Measurements from ENCODE around the gene ARPP21.

The ARPP21 gene

DNA sequence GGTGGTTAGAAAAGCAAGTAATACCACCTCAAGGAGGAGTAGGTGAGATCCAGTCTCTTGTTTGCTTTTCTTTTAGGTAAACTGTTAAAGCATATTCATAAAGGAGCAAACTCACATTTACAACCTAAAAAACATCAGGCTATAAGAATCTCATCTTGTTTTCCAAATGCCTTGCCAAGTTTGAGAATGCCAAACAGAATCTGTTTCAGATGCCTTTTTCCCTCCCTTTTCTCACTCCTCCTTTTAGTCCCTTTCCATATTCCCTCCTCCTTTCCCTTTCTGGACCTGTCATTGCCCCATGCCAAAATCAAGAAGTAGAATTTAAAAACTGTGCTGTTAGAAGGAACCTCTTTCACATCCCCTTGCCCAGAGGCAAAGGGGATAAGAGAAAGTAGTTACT lies 140.3 kb downstream of the ARPP21 start (continued):
- TF ChIP-seq, protein P1, sequence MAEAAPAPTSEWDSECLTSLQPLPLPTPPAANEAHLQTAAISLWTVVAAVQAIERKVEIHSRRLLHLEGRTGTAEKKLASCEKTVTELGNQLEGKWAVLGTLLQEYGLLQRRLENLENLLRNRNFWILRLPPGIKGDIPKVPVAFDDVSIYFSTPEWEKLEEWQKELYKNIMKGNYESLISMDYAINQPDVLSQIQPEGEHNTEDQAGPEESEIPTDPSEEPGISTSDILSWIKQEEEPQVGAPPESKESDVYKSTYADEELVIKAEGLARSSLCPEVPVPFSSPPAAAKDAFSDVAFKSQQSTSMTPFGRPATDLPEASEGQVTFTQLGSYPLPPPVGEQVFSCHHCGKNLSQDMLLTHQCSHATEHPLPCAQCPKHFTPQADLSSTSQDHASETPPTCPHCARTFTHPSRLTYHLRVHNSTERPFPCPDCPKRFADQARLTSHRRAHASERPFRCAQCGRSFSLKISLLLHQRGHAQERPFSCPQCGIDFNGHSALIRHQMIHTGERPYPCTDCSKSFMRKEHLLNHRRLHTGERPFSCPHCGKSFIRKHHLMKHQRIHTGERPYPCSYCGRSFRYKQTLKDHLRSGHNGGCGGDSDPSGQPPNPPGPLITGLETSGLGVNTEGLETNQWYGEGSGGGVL (tag by site-specific recombination; IDR thresholded peaks at IDR 0.05): no peak
- no peak for TF ChIP-seq KLF1 (tag by site-specific recombination; IDR thresholded peaks at IDR 0.05)

DNA sequence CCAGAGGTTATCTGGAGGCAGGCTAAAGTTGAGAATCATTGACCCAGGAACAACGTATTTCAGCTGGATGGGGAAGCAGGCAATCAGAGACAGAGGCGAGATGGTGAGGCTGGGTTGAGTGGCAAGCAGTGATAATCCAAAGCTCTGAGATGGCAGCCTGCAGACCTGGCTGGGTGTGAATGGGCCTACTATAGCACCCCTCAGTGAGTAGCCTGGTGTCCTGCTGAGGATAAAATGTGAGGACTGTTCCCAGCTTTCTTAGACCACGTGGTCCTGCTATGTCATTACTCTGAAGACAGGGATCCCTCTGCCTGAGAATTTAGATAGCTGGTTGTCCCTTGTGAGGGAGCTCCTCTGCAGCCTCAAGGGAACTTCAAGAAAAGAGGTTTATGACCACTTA lies 141.5 kb downstream of the ARPP21 start:
- ChIA-PET CTCF (no interaction called here), POLR2A (no interaction called here)
- Histone ChIP-seq H3K27ac (ENCODE audit: extremely low read depth, low read depth, low read length) (no peak overlapping the region), H3K4me1 (ENCODE audit: control insufficient read depth, insufficient read depth, low read length) (no peaks in the 10 kb centered on the region), H3K36me3 (ENCODE audit: control insufficient read depth in 2 of 2, insufficient read depth in 1 of 2, low read length in 2 of 2) (no peaks in the 10 kb centered on the region), H3K9me3 (ENCODE audit: control insufficient read depth, insufficient read depth, low read depth, low read length) (no peaks in the 10 kb centered on the region), H3K4me3 (ENCODE audit: low read depth, low read length) (no peak overlapping the region)
- no peak for TF ChIP-seq ZNF202 (tag by site-specific recombination; IDR thresholded peaks at IDR 0.05; ENCODE audit: borderline replicate concordance)
- no peak for TF ChIP-seq MYNN (tag by site-specific recombination; IDR thresholded peaks at IDR 0.05; ENCODE audit: borderline replicate concordance)
- no peak for TF ChIP-seq ZNF560 (tag by site-specific recombination; IDR thresholded peaks at IDR 0.05; ENCODE audit: borderline replicate concordance)
- TF ChIP-seq GFI1B (tag by site-specific recombination; IDR thresholded peaks at IDR 0.05): no peak

DNA sequence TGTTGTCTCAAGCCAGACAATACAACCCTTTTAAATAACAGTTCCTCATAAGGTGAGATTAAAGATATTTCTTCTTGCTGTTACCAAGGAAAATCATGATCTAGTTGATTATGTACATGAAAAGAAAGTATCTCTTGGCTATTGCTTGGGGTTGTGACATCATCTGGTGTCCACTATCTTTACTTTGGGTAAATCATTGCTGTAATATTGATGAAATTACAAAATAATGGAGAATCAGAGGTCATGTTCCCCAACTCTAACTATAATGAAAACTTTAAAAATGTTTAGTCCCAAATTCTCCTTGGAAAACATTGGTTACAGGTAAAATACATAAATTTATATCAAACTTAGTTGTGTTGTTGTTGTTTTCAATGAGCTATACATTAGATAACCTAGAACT lies 142.2 kb downstream of the ARPP21 start:
- no peak overlapping the region for H3K4me3 ChIP-seq (ENCODE audit: low read depth, low read length)
- CTCF ChIA-PET: no interaction called here
- H3K36me3 ChIP-seq (ENCODE audit: control insufficient read depth in 2 of 2, insufficient read depth in 1 of 2, low read length in 2 of 2): no peaks in the 10 kb centered on the region
- POLR2A ChIA-PET: no interaction called here
- no peaks in the 10 kb centered on the region for H3K9me3 ChIP-seq (ENCODE audit: control insufficient read depth, insufficient read depth, low read depth, low read length)
- no peak overlapping the region for H3K27ac ChIP-seq (ENCODE audit: extremely low read depth, low read depth, low read length)
- TF ChIP-seq MEIS1 (CRISPR knock-in tag; IDR thresholded peaks at IDR 0.05; ENCODE audit: borderline replicate concordance) (no peak), ZBTB7A (tag by site-specific recombination; IDR thresholded peaks at IDR 0.05; ENCODE audit: low read depth) (no peak)
- no peaks in the 10 kb centered on the region for H3K4me1 ChIP-seq (ENCODE audit: control insufficient read depth, insufficient read depth, low read length)

DNA sequence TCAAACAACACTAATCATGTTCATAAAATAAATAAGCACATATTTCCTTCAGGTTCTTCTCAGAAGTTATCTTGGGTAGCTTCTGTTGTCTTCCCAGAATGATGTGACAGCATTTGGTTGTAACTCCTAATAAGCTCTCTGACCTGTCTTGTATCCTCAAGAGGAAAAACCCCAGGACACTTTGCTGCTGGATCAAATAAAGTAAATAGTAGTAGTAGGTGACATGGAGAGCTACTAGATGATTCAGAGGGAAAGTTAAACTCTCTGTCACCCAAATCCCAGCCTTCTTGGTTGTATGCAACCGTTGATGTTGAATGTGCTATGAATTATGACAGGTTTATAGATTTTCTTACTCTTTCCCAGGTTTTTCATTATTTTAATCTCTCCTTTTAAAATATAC lies 143.0 kb downstream of the ARPP21 start:
- H3K4me1 ChIP-seq (ENCODE audit: control insufficient read depth, insufficient read depth, low read length): no peaks in the 10 kb centered on the region
- H3K4me3 ChIP-seq (ENCODE audit: low read depth, low read length): no peak overlapping the region
- H3K27ac ChIP-seq (ENCODE audit: extremely low read depth, low read depth, low read length): no peak overlapping the region
- ChIA-PET CTCF (no interaction called here), POLR2A (no interaction called here)
- H3K9me3 ChIP-seq (ENCODE audit: control insufficient read depth, insufficient read depth, low read depth, low read length): no peaks in the 10 kb centered on the region
- H3K36me3 ChIP-seq (ENCODE audit: control insufficient read depth in 2 of 2, insufficient read depth in 1 of 2, low read length in 2 of 2): no peaks in the 10 kb centered on the region
- TF ChIP-seq, protein P2, sequence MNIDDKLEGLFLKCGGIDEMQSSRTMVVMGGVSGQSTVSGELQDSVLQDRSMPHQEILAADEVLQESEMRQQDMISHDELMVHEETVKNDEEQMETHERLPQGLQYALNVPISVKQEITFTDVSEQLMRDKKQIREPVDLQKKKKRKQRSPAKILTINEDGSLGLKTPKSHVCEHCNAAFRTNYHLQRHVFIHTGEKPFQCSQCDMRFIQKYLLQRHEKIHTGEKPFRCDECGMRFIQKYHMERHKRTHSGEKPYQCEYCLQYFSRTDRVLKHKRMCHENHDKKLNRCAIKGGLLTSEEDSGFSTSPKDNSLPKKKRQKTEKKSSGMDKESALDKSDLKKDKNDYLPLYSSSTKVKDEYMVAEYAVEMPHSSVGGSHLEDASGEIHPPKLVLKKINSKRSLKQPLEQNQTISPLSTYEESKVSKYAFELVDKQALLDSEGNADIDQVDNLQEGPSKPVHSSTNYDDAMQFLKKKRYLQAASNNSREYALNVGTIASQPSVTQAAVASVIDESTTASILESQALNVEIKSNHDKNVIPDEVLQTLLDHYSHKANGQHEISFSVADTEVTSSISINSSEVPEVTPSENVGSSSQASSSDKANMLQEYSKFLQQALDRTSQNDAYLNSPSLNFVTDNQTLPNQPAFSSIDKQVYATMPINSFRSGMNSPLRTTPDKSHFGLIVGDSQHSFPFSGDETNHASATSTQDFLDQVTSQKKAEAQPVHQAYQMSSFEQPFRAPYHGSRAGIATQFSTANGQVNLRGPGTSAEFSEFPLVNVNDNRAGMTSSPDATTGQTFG (tag by site-specific recombination; IDR thresholded peaks at IDR 0.05; ENCODE audit: borderline replicate concordance): no peak
- TF ChIP-seq ZNF266 (tag by site-specific recombination; IDR thresholded peaks at IDR 0.05; ENCODE audit: low read depth) (no peak), MEIS1 (CRISPR knock-in tag; IDR thresholded peaks at IDR 0.05; ENCODE audit: borderline replicate concordance) (no peak), ZNF311 (tag by site-specific recombination; IDR thresholded peaks at IDR 0.05; ENCODE audit: borderline replicate concordance) (no peak), ZBTB8A (tag by site-specific recombination; IDR thresholded peaks at IDR 0.05) (no peak), ZNF777 (tag by site-specific recombination; IDR thresholded peaks at IDR 0.05; ENCODE audit: borderline replicate concordance) (no peak), ZNF155 (tag by site-specific recombination; IDR thresholded peaks at IDR 0.05) (no peak), ZXDB (tag by site-specific recombination; IDR thresholded peaks at IDR 0.05) (no peak), ZNF221 (tag by site-specific recombination; IDR thresholded peaks at IDR 0.05; ENCODE audit: borderline replicate concordance) (no peak), ZFP69B (tag by site-specific recombination; IDR thresholded peaks at IDR 0.05) (no peak), ZNF19 (tag by site-specific recombination; IDR thresholded peaks at IDR 0.05; ENCODE audit: low read depth) (no peak)
- TF ChIP-seq, protein P3, sequence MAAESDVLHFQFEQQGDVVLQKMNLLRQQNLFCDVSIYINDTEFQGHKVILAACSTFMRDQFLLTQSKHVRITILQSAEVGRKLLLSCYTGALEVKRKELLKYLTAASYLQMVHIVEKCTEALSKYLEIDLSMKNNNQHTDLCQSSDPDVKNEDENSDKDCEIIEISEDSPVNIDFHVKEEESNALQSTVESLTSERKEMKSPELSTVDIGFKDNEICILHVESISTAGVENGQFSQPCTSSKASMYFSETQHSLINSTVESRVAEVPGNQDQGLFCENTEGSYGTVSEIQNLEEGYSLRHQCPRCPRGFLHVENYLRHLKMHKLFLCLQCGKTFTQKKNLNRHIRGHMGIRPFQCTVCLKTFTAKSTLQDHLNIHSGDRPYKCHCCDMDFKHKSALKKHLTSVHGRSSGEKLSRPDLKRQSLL (tag by site-specific recombination; IDR thresholded peaks at IDR 0.05): no peak
- TF ChIP-seq, protein P4, sequence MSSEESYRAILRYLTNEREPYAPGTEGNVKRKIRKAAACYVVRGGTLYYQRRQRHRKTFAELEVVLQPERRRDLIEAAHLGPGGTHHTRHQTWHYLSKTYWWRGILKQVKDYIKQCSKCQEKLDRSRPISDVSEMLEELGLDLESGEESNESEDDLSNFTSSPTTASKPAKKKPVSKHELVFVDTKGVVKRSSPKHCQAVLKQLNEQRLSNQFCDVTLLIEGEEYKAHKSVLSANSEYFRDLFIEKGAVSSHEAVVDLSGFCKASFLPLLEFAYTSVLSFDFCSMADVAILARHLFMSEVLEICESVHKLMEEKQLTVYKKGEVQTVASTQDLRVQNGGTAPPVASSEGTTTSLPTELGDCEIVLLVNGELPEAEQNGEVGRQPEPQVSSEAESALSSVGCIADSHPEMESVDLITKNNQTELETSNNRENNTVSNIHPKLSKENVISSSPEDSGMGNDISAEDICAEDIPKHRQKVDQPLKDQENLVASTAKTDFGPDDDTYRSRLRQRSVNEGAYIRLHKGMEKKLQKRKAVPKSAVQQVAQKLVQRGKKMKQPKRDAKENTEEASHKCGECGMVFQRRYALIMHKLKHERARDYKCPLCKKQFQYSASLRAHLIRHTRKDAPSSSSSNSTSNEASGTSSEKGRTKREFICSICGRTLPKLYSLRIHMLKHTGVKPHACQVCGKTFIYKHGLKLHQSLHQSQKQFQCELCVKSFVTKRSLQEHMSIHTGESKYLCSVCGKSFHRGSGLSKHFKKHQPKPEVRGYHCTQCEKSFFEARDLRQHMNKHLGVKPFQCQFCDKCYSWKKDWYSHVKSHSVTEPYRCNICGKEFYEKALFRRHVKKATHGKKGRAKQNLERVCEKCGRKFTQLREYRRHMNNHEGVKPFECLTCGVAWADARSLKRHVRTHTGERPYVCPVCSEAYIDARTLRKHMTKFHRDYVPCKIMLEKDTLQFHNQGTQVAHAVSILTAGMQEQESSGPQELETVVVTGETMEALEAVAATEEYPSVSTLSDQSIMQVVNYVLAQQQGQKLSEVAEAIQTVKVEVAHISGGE (tag by site-specific recombination; conservative IDR thresholded peaks at IDR 0.05; ENCODE audit: low read depth): no peak
